Endodermal cell (in vitro differentiated cells): ENCODE data around the gene RRP1B. TPM values are rescaled to one million over a fixed set of nuclear protein-coding genes. Genes with fewer than 3 reads are reported as not detected.
A peak's percentile ranks its signal among the peaks of the same experiment; 100 is the strongest.

Experiments
- DNase-seq: peaks from one replicate; pipeline ENCODE4 v3.0.0-alpha.2; 2017
- H3K27ac ChIP-seq: 2 replicates; pipeline ENCODE4 v1.5.1; 2013; ENCODE audit warnings: mild to moderate bottlenecking, low read depth, low read length, moderate library complexity
- H3K27me3 ChIP-seq: 2 replicates; pipeline ENCODE4 v1.6.1; 2013; ENCODE audit warnings: mild to moderate bottlenecking, low read length, moderate library complexity; ENCODE audit not compliant: insufficient read depth, control insufficient read depth, poor library complexity, severe bottlenecking
- H3K36me3 ChIP-seq: 2 replicates; pipeline ENCODE4 v1.7.0; 2013; ENCODE audit warnings: mild to moderate bottlenecking, low read length, moderate library complexity; ENCODE audit not compliant: control insufficient read depth, insufficient read depth
- H3K4me1 ChIP-seq: one replicate; pipeline ENCODE4 v1.7.0; 2013; ENCODE audit warnings: low read length; ENCODE audit not compliant: control insufficient read depth, insufficient read depth
- H3K4me3 ChIP-seq: 2 replicates; pipeline ENCODE4 v1.5.1; 2013; ENCODE audit warnings: mild to moderate bottlenecking, low read length, moderate library complexity
- H3K9ac ChIP-seq: 2 replicates; pipeline ENCODE4 v1.6.1; 2013; ENCODE audit warnings: mild to moderate bottlenecking, low read length, moderate library complexity; ENCODE audit not compliant: poor library complexity, severe bottlenecking; ENCODE audit errors: extremely low read depth
- H3K9me3 ChIP-seq: 2 replicates; pipeline ENCODE4 v1.6.1; 2013; ENCODE audit warnings: mild to moderate bottlenecking, low read length, moderate library complexity; ENCODE audit not compliant: control insufficient read depth
- H3K27ac Mint-ChIP-seq: 2 replicates; pipeline ENCODE4 v1.8.0; 2020; ENCODE audit warnings: mixed read lengths
- H3K27me3 Mint-ChIP-seq: 2 replicates; pipeline ENCODE4 v1.8.0; 2021; ENCODE audit warnings: mild to moderate bottlenecking, mixed read lengths; ENCODE audit not compliant: insufficient read depth
- H3K36me3 Mint-ChIP-seq: 2 replicates; pipeline ENCODE4 v1.8.0; 2020; ENCODE audit warnings: low read depth, mixed read lengths
- H3K4me1 Mint-ChIP-seq: 2 replicates; pipeline ENCODE4 v1.8.0; 2020; ENCODE audit warnings: mixed read lengths
- H3K4me3 Mint-ChIP-seq: 2 replicates; pipeline ENCODE4 v1.8.0; 2020; ENCODE audit warnings: mild to moderate bottlenecking, moderate library complexity, mixed read lengths
- H3K9me3 Mint-ChIP-seq: 2 replicates; pipeline ENCODE4 v1.8.0; 2020; ENCODE audit warnings: mild to moderate bottlenecking, mixed read lengths
- CTCF ChIP-seq: fragments of 200-600 bp; sonication (generic); conservative IDR thresholded peaks from 2 replicates; pipeline ENCODE4 v1.5.0; 2021; ENCODE audit warnings: antibody characterized with exemption, mild to moderate bottlenecking
- WGBS, 2 experiments: methylation state at CpG; one replicate each; pipeline versions ENCODE4 v1.1.5 to v1.1.7; 2013; ENCODE audit warnings: missing lambda C conversion rate in 2 of 2, mixed read lengths in 1 of 2; ENCODE audit not compliant: insufficient coverage in 1 of 2, insufficient read length in 1 of 2; 5-methylcytosine and 5-hydroxymethylcytosine counted together
- total RNA-seq, 2 donors: library from RNA; stranded (reverse); fragmentation: NEBNext Ultra II Directional in 1 of 2; extraction: Animal tissue kit (Norgen Biotek cat#: 25700) in 1 of 2; gene quantifications; 2 replicates in 1 of 2; 3 replicates in 1 of 2; pipeline ENCODE4 v1.2.1, GENCODE V29; 2021

The RRP1B gene
- total RNA-seq, 2 donors from 2014 or later, result 44.1 to 46.0 TPM

- 83 to 84% methylated on average over 11 to 15 of the region's 15 CpGs for WGBS, 2 experiments
Observed at GRCh38 chr21:43733529-43734071, 74.2 kb downstream of the RRP1B start.

DNA sequence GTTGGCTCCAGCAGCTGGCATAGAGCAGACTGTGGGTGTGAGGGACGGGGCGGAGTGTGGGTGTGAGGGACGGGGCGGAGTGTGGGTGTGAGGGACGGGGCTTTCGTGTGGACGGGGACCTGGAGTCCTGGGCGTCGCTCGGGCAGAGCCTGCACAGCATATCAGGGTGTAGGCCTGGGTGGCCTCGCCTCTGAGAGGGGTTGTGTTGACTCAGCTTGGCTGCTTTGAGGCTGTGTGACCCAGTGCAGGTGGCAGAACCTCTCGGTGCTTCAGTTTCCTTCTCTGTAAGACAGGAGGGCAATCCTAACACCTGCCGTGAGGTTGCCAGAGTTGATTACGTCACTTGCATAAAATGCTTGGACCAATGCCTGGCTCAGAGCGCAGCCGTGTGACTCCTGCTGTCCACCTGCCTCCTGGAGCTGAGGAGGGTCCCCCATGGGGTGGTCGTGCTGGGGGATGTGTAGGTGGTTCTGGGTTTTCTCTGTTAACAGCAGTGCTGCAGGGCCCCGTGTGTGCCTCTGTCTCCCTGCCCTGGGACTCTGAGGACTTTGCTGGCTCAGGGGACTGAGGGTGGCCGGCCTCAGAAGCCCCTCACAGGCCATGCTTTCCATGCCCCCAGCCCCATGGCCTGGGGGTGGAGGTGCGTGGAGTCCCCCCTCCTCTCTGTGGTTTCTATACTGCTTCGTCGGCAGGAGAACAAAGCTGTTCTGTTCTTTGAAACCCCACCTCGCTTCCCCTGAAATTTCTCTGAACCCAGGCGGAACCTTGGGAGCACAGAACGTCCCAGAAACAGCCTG, 75.0 kb downstream of the RRP1B start:
- no peak for TF ChIP-seq CTCF
- no peaks in the 10 kb centered on the region for H3K4me1 ChIP-seq
- peaks cover 10% of the 10 kb centered on the region for H3K36me3 Mint-ChIP-seq
- H3K9me3 ChIP-seq, result no peaks in the 10 kb centered on the region
- H3K36me3 ChIP-seq, result peaks cover 5% of the 10 kb centered on the region
- H3K27ac ChIP-seq, result no peak overlapping the region
- 88 to 90% methylated on average over 12 to 25 of the region's 25 CpGs for WGBS, 2 experiments
- H3K9me3 Mint-ChIP-seq, result no peaks in the 10 kb centered on the region
- peaks cover 3% of the 10 kb centered on the region for H3K4me1 Mint-ChIP-seq
- no peak overlapping the region for H3K4me3 Mint-ChIP-seq
- H3K4me3 ChIP-seq, result no peak overlapping the region
- no peaks in the 10 kb centered on the region for H3K27me3 ChIP-seq
- H3K27me3 Mint-ChIP-seq, result no peaks in the 10 kb centered on the region
- DNase-seq, result no peak
- H3K27ac Mint-ChIP-seq, result peak overlapping the region; percentile 40
- no peak overlapping the region for H3K9ac ChIP-seq

More at GRCh38 chr21:43733529-43734071, 74.2 kb downstream of the RRP1B start:
- H3K9me3 ChIP-seq, result no peaks in the 10 kb centered on the region
- no peaks in the 10 kb centered on the region for H3K4me1 ChIP-seq
- Mint-ChIP-seq H3K4me1 (peaks cover 6% of the 10 kb centered on the region), H3K27ac (peak overlapping the region; percentile 40), H3K27me3 (no peaks in the 10 kb centered on the region), H3K36me3 (peaks cover 10% of the 10 kb centered on the region), H3K4me3 (no peak overlapping the region), H3K9me3 (no peaks in the 10 kb centered on the region)
- peaks cover 5% of the 10 kb centered on the region for H3K36me3 ChIP-seq
- no peak for TF ChIP-seq CTCF
- no peaks in the 10 kb centered on the region for H3K27me3 ChIP-seq
- H3K27ac ChIP-seq, result no peak overlapping the region
- DNase-seq, result no peak
- H3K4me3 ChIP-seq, result no peak overlapping the region
- no peak overlapping the region for H3K9ac ChIP-seq

GRCh38 chr21:43734928-43735229, 75.5 kb downstream of the RRP1B start:
- WGBS, 2 experiments, result 89 to 93% methylated on average over 7 to 9 of the region's 9 CpGs

More at GRCh38 chr21:43734928-43735229, 75.5 kb downstream of the RRP1B start:
- no peak for DNase-seq
- H3K36me3 Mint-ChIP-seq, result peaks cover 10% of the 10 kb centered on the region
- no peaks in the 10 kb centered on the region for H3K9me3 Mint-ChIP-seq
- no peaks in the 10 kb centered on the region for H3K27me3 Mint-ChIP-seq
- H3K36me3 ChIP-seq, result peaks cover 5% of the 10 kb centered on the region
- H3K27ac Mint-ChIP-seq, result no peak overlapping the region
- no peak overlapping the region for H3K4me3 Mint-ChIP-seq
- H3K9ac ChIP-seq, result no peak overlapping the region
- H3K4me1 ChIP-seq, result no peaks in the 10 kb centered on the region
- H3K9me3 ChIP-seq, result no peaks in the 10 kb centered on the region
- H3K4me3 ChIP-seq, result no peak overlapping the region
- no peak for TF ChIP-seq CTCF
- no peaks in the 10 kb centered on the region for H3K27me3 ChIP-seq
- H3K4me1 Mint-ChIP-seq, result no peaks in the 10 kb centered on the region
- H3K27ac ChIP-seq, result no peak overlapping the region
